ENCODE data around the gene SARS1. TPM values are rescaled to one million over a fixed set of nuclear protein-coding genes. Genes with fewer than 3 reads are reported as not detected.

Gene SARS1
- total and polyA plus RNA-seq, 7 donors, result 100 to 160 (median 135) TPM

- WGBS, 2 donors, result 86 to 88% methylated on average over 6 of the region's 6 CpGs
- no peaks in the 10 kb centered on the region for H3K36me3 ChIP-seq
- no peak for DNase-seq
- no peak overlapping the region for H3K4me3 ChIP-seq
- H3K4me1 ChIP-seq, result peaks cover 0 to 18% (median 18%) of the 10 kb centered on the region in 4 donors
- H3K27ac ChIP-seq, result no peak overlapping the region
- TF ChIP-seq POLR2A (IDR thresholded peaks at IDR 0.05), result no peak
- TF ChIP-seq EP300 (IDR thresholded peaks at IDR 0.05), result no peak
- no peak for TF ChIP-seq CTCF (IDR thresholded peaks at IDR 0.05)
- TF ChIP-seq POLR2AphosphoS5 (IDR thresholded peaks at IDR 0.05), result no peak
- H3K9me3 ChIP-seq, result no peaks in the 10 kb centered on the region
- H3K27me3 ChIP-seq, result no peaks in the 10 kb centered on the region
- intact Hi-C loops (cut with DNase I), result loop anchor here (5.0 kb wide), 1 partner anchor 71 kb away; no protein-coding TSS in a partner anchor
Observed at GRCh38 chr1:109188781-109189180, 24.9 kb upstream of the SARS1 start.

- TF ChIP-seq POLR2A (IDR thresholded peaks at IDR 0.05), result no peak
- no peak for TF ChIP-seq CTCF (IDR thresholded peaks at IDR 0.05)
- TF ChIP-seq EP300 (IDR thresholded peaks at IDR 0.05), result no peak
- no peak for TF ChIP-seq POLR2AphosphoS5 (IDR thresholded peaks at IDR 0.05)
- no peak overlapping the region for H3K4me3 ChIP-seq
- no peak overlapping the region for H3K27ac ChIP-seq
- no peaks in the 10 kb centered on the region for H3K27me3 ChIP-seq
- 85 to 87% methylated on average over 7 of the region's 7 CpGs for WGBS, 2 donors
- H3K36me3 ChIP-seq, result no peaks in the 10 kb centered on the region
- DNase-seq, result no peak
- intact Hi-C loops (cut with DNase I), result no loop called here
- H3K9me3 ChIP-seq, result no peaks in the 10 kb centered on the region
- H3K4me1 ChIP-seq, result peaks cover 0 to 18% (median 18%) of the 10 kb centered on the region in 4 donors
Observed at GRCh38 chr1:109190189-109190588, 23.5 kb upstream of the SARS1 start.

- no peaks in the 10 kb centered on the region for H3K9me3 ChIP-seq
- no peaks in the 10 kb centered on the region for H3K36me3 ChIP-seq
- no peak for TF ChIP-seq CTCF (IDR thresholded peaks at IDR 0.05)
- TF ChIP-seq EP300 (IDR thresholded peaks at IDR 0.05), result no peak
- no peak for TF ChIP-seq POLR2AphosphoS5 (IDR thresholded peaks at IDR 0.05)
- no peak for DNase-seq
- intact Hi-C loops (cut with DNase I), result no loop called here
- 87% methylated on average over 8 of the region's 8 CpGs for WGBS, 2 donors
- no peak overlapping the region for H3K27ac ChIP-seq
- H3K27me3 ChIP-seq, result no peaks in the 10 kb centered on the region
- no peak overlapping the region for H3K4me3 ChIP-seq
- H3K4me1 ChIP-seq, result peaks cover 0 to 13% (median 10%) of the 10 kb centered on the region in 4 donors
Observed at GRCh38 chr1:109191377-109191776, 22.3 kb upstream of the SARS1 start.

GRCh38 chr1:109191891-109192290 lies 21.8 kb upstream of the SARS1 start:
- Histone ChIP-seq H3K4me3 (no peak overlapping the region), H3K27me3 (no peaks in the 10 kb centered on the region), H3K36me3 (no peaks in the 10 kb centered on the region), H3K27ac (no peak overlapping the region), H3K9me3 (no peaks in the 10 kb centered on the region), H3K4me1 (peaks cover 0 to 8% (median 5%) of the 10 kb centered on the region in 4 donors)
- intact Hi-C loops (cut with DNase I), result no loop called here
- DNase-seq, result no peak
- TF ChIP-seq POLR2A (IDR thresholded peaks at IDR 0.05), result no peak
- no peak for TF ChIP-seq POLR2AphosphoS5 (IDR thresholded peaks at IDR 0.05)
- no peak for TF ChIP-seq CTCF (IDR thresholded peaks at IDR 0.05)
- TF ChIP-seq EP300 (IDR thresholded peaks at IDR 0.05), result no peak

- no peak overlapping the region for H3K4me3 ChIP-seq
- DNase-seq, result no peak
- TF ChIP-seq CTCF (IDR thresholded peaks at IDR 0.05), result no peak
- TF ChIP-seq POLR2AphosphoS5 (IDR thresholded peaks at IDR 0.05), result no peak
- TF ChIP-seq POLR2A (IDR thresholded peaks at IDR 0.05), result no peak
- TF ChIP-seq EP300 (IDR thresholded peaks at IDR 0.05), result no peak
- H3K27ac ChIP-seq, result no peak overlapping the region
- WGBS, 2 donors, result 35 to 57% methylated on average over 4 of the region's 4 CpGs
- peaks cover 0 to 2% (median 0%) of the 10 kb centered on the region in 4 donors for H3K4me1 ChIP-seq
- H3K9me3 ChIP-seq, result no peaks in the 10 kb centered on the region
- no peaks in the 10 kb centered on the region for H3K36me3 ChIP-seq
- intact Hi-C loops (cut with DNase I), result no loop called here
- H3K27me3 ChIP-seq, result no peaks in the 10 kb centered on the region
Observed at GRCh38 chr1:109192433-109192832, 21.3 kb upstream of the SARS1 start.

All from sigmoid colon (tissue), 7 donors.